ENCODE measurements around the gene HCK.

DNA sequence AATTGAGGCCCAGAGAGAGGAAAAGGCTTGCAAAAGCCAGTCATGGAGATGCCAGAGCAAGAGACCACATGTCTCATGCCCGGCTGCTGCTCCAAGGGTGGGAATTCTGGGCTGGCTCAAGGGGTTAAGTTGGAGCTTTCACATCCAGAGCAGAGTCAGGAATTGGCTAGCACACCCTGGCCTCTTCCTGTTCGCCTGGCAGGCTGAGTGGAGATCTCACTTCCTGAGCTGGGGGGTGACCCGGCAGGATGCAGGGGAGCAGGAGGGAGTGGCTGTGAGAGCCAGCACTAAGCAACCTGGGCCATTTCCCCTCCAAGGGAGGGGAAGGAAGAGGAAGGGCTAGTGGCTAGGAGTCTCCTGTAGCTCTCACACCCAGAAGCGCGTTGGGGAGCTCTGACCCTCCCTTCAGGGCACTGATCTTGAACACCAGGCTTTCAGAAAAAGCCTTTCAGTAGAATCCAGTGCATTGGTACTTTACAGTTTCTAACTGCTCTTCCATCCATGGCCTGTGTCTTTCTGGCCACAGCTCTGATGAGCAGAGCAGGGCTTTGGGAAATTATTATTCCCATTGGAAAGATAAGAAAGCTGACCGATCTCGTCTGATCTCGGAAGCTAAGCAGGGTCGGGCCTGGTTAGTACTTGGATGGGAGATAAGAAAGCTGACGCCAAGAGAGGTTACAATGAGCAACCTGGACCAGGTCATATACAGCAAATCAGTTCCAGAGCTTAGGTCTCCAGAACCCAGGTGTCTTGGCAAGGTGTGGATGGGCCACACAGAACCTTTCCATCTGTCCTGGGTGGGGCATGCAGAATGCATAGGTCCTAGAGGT, 44.0 kb upstream of the HCK start:
- TF ChIP-seq EZH2 (IDR thresholded peaks at IDR 0.05; ENCODE audit: insufficient read depth, poor library complexity, severe bottlenecking) = no peak
- no peak for TF ChIP-seq EZH2phosphoT487 (IDR thresholded peaks at IDR 0.05; ENCODE audit: insufficient read depth, low read depth)

Data from GM23248 (cell line).